ENCODE results near the gene LIF.
A peak's percentile ranks its signal among the peaks of the same experiment; 100 is the strongest.

The LIF gene

DNA sequence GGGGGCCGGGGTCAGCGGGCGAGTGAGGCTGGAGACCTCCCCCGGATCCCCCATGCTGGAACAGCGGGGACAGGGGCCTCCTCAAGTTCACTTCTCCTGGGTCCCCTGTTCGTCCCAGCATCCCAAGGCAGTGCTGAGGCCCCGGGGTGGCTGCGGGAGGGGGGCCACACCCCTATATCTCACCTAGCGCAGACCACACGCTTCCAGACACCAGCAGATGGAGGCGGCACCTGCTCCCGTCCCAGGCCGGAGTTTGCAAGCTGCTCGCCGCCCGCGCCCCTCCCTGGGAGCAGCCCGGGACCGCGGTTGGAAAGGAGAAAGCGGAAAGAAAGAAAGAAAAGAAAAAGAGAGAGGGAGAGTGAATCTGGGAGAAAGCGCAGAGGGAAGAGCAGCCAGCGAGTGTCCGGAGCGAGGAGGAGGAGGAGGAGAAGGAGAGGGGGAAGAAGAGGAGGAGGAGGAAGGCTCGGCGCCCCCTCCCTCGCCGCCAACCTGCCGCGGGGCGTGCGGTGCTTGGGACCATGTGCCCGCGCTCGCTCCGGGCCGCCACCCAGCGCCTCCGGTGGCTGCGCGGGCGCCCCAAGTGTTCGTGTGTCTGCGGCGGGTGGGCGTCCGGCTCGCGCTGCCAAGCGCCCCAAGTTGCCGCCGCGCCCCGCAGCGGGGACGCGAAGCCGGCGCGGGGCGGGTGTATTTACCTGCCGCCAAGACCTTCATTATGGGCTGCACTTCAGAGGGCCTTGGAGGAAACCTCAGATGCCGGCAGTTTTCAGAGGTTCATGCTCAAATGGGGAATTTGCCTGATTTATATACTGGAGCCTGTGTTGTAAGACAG, at the start of gene LIF:
Gene LIF, minus strand, starts transcription at position 775 of the 829 bp plus-strand sequence. Its CDS starts 64 bp downstream, at position 711.
- no peak for DNase-seq (ENCODE audit: low spot score)

DNA sequence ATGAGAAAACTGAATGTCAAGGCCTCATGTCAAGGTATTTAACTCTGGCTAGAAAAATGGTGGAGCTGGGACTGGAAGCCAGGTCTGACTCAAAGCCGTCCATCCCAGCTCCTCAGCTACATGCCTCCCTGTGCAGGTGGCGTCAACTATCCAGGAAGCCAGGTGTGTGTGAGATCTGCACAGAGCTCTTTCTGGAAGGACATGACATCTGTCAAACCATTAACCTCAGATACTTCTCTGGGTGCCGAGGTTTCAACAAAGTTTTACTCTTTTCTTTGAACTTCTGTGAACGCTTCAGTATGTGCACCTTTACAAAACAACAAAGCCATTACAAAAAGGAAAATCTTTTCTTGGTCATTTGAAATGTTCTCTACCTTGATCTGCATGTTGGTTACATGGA, 49.8 kb upstream of the LIF start:
- no peak for DNase-seq (ENCODE audit: low spot score)

DNA sequence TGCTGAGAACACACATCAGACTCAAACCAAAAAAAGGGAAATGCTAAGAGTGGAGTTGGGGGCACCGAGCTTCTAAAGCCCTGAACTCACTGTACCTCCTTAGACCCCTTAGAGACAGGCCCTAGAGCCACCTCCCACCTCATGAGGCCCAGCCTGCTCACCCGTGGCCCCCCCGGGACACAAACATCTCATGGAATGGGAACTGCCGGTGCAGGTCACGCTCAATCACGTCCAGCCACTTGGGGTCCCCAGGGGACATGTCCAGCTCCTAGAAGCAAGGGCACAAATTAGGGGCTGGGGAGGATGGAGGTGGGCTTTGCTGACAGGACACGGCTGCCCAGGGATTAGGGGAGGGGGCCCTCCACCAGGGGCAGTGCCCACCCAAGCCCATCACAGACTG, 49.0 kb upstream of the LIF start:
- no peak for DNase-seq (ENCODE audit: low spot score)

DNA sequence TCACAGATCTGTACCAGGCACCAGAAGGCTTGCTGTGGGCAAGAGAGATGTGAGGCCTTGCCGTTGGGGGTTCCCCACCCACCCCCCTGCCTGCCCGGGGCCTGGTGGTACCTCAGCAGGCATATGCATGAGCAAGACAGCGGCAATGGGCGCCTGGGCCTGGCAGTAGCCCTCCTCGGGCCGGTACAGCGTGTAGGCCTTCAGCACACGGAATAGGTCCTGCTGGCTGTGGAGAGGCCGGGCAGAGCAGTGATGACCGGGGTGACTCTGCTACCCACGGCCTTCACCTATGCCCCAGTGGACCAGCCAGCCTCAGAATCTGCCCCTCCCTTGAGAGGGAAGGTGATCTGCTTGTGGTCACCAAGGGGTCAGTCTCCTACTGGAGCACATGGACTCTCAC, 48.3 kb upstream of the LIF start:
- no peak for DNase-seq (ENCODE audit: low spot score)

DNA sequence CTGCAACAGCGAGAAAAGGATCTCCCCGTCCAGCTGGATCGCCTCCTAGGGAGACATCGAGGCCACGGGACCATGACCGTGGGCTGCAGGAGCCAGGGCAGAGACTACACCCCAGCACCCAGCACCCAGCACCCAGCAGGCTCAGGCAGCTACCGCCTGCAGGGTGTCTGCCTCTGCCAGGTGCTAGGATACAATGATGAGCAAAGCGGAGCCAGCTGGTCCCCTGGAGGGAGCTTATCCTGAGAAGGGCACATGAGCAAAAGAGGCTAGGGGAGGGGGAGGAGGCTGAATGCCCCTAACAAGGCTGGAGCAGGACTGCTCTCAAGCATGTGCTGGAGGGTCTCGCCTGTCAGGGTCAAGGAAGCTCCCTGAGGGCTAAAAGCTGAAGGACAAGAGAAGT, 47.5 kb upstream of the LIF start:
- DNase-seq (ENCODE audit: low spot score): no peak

DNA sequence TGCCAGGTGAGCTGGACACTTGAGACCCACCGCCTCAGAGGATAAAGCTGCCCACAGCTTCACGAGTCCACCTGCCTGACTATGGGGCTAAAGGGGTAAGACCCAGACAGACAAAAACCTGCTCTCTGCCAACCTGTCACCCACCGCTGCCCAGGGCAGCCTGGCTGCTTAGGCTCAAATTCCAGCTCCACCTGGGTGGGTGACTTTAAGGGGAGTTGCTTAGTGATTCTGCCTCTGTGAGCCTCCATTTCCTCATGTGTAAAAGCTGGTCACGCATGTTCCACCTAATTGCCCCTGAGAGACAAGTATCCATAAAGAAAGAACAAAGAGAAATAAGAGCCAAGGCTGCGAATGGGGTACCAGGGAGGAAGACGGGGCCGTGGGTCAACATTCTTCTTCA, 46.5 kb upstream of the LIF start:
- no peak for DNase-seq (ENCODE audit: low spot score)

DNA sequence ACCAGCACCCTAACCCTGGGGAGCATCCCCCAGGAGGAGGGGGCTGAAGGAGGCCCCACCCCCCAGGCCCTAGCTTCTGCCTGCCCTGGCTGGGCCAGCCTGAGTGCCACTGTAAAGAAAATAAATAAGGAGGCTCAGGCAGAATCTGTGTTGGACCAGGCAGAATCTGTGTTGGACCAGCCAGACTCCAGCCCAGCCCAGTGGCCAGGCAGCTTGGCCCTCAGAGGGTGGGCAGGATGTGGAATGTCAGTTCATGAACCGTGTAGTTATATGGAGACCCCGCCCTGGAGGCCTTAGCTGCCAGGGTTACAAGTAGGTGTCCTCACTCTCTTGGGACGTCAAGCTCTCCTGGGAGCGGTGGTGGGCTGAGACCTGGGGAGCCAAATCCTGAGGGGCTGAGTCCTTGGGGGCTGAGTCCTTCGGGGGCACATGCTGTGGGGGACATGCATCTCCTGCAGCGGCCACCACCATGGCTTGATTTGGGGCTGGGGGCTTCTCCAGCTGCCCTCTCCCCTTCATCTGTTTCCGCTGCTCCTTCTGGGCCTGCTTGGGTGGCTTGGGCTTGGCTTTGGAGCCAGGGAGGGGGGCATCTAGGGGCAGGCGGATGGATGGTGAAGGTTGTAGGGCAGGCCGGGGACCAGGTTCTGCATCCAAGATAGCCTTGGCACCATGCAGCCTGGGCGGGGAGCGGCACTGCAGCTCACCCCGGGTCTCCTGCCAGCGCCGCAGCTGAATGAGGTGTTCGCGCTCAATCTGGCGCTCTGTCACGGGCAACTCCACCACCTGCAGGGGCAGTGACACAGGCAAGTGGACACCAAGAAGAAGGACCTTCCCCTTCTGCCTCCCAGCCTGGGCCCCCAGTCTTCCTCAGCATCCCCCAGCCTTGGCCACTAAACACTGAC, 45.8 kb upstream of the LIF start:
- no peak for DNase-seq (ENCODE audit: low spot score)

DNA sequence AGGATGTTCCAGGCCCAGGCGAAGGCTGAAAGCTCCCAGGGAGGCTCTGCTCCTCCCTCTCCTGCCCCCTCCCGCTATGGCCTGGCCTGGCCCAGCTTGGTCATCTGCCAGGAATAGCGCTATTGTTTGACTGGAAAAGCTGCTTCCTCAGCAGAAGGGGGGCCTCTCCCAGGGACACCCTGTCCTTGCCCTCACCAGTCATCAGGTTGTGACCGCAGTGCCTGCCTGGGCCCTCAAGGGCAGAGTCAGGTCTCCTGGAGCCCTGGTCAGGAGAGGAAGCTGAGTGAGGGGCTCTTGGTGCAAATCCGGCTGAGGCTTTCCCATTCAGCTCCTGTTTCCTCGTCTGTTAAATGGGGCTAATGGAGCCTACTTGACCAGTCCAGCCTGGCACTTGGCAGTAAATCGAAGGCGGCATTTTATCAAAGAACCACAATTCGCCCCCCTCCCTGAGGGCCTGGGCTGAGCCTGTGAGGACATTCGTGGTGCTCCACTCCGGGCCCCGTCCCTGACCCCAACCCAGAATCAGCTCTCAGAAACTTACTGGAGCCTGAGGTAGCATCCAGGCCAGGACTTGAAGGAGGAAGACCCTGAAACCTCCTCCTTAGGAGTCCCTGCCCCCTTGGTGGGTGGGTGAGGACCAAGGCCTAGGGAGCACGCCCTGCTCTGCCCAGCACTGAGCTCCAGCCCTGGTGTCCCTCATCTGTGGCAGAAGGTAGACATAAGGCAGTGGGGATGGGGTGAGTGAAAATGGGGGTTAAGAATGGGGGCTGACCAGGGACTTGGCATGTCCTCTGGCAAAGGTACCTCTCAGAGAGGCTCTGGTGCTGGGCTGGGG, 44.7 kb upstream of the LIF start:
- peak; percentile 85 for DNase-seq (ENCODE audit: low spot score)

DNA sequence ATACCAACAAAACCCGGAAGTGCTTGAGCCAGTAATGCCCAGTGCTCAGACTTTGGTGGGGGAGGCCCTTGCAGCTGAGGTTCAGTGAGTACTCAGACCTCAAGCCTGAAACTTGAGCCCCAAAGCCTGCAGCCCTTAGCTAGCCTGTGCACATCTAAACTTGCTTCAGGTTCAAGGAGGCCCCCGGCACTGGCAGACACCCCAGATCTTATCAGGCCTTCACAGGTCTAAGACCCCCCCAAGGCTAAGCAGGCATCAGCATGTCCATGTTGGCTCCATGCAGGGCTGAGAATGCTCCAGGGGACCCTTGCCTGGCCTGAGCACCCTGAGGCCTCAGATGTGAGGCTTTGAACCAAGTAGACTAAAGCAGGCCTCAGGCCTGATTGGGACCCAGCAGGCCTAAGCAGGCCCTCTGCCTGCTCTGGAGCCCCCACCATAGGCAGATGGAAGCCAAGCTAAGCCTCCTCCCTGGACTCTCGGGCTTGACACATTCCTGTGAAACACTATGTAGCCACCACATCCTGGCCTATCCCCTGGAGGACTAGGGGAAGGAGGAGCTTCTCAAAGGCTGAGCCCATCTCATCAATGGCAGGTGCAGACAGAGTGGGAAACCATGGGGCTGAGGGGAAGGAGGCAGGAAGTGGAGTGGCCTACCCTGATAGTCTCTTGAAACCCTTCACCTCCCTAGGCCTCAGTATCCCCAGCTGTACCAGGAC, 43.9 kb upstream of the LIF start:
- DNase-seq (ENCODE audit: low spot score): no peak

DNA sequence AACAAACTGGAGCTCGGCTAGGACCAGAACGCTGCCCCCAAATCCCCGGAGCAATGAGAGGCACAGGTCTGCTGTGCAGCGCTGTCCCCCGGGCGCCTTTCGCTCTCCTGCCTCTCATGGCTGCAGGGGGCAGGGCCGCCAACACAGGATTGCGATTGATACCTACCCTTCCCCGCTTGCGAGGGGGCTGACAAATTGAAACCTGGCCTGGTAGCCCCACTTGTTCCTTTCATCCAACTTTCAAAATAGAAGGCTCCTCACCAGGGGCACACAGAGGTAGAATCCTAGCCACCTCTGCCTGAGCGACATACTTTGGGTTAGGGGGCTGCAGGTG, 43.4 kb upstream of the LIF start:
- no peak for DNase-seq (ENCODE audit: low spot score)

DNA sequence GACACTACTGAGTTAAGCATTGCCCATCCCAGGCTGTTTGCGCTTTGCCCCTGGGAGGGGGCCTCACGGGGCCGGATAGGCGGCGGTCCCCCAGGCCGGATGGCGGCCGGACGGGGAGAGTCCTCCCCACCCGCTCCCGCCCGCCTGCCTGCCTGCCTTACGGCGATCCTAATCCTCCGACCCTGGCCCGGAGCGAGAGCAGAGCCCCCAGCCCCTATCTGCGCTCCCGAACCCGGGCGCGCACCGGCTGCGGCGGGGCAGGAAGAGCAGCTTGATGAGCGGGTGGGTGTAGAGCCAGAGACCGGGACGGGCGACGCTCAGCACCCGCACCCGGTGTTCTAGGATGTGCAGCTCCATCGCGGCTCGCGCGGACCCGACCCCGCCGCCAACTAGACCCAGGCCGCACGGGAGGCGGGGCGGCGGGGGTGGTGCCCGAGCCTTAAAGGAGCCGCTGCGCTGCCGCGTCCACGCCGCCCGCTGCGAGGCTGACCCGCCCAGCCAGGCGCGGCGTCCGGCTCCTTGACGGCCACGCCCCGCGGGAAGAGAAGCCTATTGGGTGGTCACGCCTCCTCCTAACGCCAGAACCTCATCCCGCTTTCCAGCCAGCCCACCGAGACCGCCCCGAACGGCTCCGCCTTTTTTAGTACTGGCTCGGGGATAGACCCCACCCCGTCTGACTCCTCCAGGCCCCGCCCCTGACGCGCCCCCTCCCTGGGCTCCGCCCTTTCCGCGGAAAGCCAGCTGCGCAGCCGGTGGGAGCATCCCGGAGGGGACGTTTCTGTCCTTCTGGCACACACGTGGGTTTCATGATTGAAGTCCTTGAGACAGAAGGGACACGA, 42.8 kb upstream of the LIF start, which contains the start of gene CASTOR1:
Gene CASTOR1, minus strand, starts transcription at position 365 of the 839 bp plus-strand sequence. Its CDS starts 8 bp downstream, at position 357.
- DNase-seq (ENCODE audit: low spot score): peak; percentile 91

DNA sequence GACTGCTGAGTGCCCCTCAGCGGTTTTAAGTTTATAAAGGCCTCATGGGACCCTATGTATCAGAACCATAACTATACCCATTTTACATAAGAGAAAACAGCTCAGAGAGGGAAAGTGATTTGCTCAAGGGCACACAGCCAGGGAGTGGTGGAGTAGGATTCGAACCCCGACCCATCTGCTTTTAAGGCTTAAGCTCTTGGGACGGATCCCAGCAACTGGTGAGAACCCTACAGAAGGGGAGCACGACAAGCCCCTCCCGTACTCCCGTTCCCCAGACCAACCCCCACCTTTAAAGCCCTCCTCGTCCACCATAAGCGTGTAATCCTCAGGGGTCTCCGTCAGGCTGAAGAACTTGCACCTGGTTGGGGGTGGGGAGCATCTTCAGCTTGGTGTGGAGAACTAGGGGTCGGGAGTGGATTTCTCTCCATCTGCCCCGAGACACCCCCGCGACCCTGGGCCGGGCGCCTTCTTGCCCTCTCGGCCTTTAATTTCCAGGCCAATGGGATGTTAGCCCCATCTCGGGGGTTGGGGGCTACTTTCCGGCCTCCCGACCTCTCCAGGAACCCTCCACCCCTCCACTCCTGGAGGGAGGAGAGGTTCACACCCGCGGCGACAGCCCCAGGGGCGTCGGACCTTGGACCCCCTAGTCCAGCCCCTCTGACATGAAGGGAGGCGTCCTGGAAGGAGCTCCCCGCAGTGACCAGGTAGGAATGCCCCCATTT, 42.0 kb upstream of the LIF start:
- no peak for DNase-seq (ENCODE audit: low spot score)

DNA sequence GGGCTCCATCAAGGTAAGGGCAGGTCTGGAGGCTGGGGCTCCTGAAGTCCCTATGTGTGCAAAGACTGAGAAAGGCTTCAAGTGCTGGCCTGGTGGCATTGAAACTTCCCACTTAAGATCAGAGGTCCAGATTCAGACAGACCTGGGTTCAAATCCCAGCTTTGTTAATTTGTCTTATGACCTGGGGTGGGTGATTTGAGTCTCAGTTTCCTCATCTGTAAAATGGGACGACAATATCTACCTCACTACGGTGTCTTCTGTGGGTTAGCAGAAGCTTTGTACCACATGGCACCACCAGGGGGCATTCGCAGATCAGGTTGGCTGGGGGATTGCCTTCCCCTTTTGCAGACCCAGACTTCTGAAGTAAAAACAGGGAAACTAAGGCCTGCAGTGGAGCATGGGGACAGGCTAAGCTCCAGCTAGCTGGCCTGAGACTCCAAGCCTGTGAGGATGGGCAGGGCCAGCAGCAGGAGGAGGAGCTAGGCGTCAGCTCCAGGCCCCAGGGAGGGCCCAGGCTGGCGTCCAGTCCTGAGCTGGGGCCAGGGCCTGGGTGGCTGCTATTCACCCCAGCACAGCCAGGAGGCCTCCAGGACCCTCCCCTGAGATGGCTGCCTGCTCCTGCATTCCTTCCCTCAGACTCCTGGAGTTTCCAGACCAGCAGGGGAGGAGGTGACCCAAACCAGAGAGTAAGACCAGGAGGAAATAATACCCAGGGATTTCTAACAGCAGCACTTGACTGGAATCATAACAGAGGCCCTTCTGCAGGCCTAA, 41.3 kb upstream of the LIF start:
- DNase-seq (ENCODE audit: low spot score): peak; percentile 84

DNA sequence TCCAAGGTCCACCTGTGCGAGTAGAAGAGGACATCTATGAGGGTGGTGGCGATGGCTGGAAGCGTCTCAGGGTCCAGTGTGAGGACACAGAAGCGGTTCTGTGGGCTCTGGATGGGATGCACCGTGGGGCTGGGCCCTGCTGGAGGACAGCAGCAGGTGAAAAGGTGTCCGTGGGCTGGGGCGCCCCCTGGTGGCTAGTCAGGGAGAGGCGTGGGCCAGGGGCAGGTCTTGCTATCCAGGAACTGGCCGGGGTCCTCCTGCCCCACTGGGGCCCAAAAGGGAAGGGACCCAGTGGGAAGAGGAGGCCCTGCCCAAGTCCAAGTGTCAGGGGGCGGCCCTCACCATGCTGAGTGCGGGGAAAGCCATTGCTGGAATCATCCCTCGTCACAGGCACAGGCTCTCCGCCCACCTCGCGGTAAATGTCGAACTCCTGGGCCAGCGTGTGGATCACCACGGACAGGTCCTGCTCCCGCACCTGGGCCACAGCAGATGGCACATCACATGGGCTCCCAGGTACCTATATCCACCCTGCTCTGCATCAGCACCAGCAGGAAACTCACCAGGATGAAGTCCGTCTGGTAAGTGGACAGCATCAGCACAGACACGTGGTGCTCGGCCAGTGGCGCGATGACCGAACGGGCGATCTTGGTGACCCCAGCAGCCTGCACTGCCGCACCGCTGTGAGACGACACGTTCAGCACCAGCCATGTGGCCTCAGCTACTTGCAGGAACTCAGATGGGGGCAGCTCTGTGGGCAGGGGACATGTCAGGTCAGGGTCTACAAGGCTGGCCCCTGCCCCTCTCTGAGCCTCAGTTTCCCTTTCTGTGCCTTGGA, 40.5 kb upstream of the LIF start:
- no peak for DNase-seq (ENCODE audit: low spot score)

DNA sequence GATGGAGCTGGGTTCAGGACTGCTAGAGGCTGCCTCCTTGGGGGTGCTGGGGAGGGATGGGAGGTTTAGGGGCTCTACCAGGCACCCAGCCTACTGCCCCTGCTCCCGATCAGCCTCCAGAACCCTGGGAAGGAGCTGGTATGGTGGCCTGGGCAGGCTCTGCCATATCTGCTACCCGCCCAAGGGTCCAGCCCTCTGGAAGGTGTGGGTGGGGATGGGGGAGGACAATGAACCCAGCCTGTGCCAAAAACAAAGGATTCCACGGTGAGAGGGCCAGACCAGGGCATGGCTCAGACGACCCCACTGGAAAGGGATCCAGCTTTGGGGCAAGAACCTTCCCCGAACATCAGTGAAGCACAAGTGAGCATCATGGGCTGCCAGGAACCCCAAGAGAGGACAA, 39.8 kb upstream of the LIF start:
- no peak for DNase-seq (ENCODE audit: low spot score)

DNA sequence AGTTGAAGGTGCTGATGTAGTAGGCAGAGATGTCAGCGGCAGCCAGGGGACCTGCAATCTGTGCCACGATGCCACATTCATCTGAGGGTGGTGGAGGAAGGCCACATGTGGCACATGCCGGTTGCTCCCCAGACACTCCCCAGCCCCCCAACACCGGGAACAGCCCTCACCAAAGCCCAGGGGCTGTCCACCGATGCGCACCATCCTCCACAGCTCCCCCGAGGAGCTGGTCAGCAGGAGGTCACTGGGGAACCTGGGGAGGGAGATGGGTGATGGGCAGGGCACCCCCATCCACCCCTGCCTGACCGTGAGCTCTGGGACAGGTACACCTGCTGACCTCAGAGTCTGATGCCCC, 39.3 kb upstream of the LIF start:
- no peak for DNase-seq (ENCODE audit: low spot score)

DNA sequence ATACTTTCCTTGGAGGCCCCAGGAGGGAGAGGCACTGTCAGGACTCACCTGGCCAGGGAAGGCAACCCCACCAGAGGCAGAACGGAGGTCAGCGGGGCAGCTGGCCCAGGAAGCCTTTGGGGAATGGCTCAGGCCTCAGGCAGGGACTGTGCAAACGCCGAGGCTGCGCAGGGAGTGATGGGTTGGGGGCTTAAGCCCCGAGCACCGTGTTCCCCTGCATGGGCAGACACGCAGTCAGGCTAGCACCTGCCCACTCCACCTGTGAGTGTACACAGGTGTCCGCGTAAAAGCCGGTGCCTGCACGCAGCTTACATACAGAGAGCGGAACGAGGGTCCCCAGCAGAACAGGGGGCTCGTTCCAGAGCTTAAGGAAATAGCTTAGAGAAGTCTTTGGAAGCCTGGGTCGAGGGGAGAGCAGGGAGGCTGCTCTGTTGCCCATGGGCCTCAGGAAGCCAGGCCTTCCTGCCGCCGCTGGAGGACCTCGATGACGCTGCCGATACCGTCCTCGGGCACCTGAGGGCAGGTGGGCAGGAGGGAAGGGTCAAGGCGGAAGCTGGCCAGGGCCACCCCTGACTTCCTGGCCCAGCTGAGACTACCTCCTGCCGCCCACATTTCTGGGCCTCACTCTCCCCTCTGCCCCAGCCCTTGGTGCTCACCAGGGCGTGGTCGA, 38.8 kb upstream of the LIF start:
- no peak for DNase-seq (ENCODE audit: low spot score)

DNA sequence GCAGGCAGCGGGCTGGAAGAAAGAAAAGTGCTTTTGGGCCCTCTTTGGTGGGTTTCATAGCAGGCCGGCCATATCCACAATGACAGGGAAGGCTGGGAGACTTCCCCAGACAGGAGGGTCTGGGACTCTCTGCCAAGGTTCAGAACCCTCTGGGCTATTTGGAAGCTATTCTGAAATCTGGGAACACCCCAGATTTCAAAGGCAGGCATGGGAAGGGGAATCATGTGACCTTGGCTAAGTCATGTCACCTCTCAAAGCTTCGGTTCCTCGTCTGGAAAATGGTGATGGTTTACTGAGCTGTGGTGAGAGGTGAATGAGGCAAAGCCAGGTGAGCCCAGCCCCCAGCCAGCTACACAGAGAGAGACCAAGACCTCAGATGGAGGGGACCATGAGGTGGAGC, 38.1 kb upstream of the LIF start:
- DNase-seq (ENCODE audit: low spot score): no peak
